SJCRH30 (cell line): Measurements from ENCODE around the gene MAZ. TPM values are rescaled to one million over a fixed set of nuclear protein-coding genes. Genes with fewer than 3 reads are reported as not detected.
A peak's percentile ranks its signal among the peaks of the same experiment; 100 is the strongest.
"Not testable (repeated sequence)": the region's sequence is repeated elsewhere in the genome, so short reads cannot be mapped to it uniquely, and the experiment has no call there.

Source experiments
- DNase-seq, 2 experiments: peaks; one replicate each; pipeline ENCODE4 v3.0.0-alpha.2; 2015 to 2020
- H3K27ac ChIP-seq: fragments of 250-450 bp; sonication (Bioruptor Pico); 2 replicates; pipeline ENCODE4 v1.5.1; 2020; ENCODE audit warnings: mild to moderate bottlenecking, moderate library complexity
- H3K27me3 ChIP-seq: fragments of 250-450 bp; sonication (Bioruptor Pico); 2 replicates; pipeline ENCODE4 v1.5.1; 2020; ENCODE audit warnings: mild to moderate bottlenecking, moderate library complexity
- H3K36me3 ChIP-seq: fragments of 250-450 bp; sonication (Bioruptor Pico); 2 replicates; pipeline ENCODE4 v1.5.1; 2020; ENCODE audit warnings: mild to moderate bottlenecking, moderate library complexity
- H3K4me1 ChIP-seq: fragments of 250-450 bp; sonication (Bioruptor Pico); 2 replicates; pipeline ENCODE4 v1.5.1; 2020; ENCODE audit warnings: mild to moderate bottlenecking, moderate library complexity
- H3K4me3 ChIP-seq: fragments of 250-450 bp; sonication (Bioruptor Pico); 2 replicates; pipeline ENCODE4 v1.5.1; 2020; ENCODE audit warnings: mild to moderate bottlenecking, moderate library complexity
- H3K9me3 ChIP-seq: fragments of 250-450 bp; sonication (Bioruptor Pico); replicated peaks from 2 replicates; pipeline ENCODE4 v1.5.1; 2020; ENCODE audit warnings: mild to moderate bottlenecking, moderate library complexity
- total RNA-seq: library from RNA; depleted of rRNA; stranded (reverse); fragments of >200 nt; shearing (Covaris generic); gene quantifications from 2 replicates; pipeline ENCODE4 v1.2.3, GENCODE V29; 2014; rRNA removed

The MAZ gene
- 186 and 221 TPM in 2 replicates for total RNA-seq

DNA sequence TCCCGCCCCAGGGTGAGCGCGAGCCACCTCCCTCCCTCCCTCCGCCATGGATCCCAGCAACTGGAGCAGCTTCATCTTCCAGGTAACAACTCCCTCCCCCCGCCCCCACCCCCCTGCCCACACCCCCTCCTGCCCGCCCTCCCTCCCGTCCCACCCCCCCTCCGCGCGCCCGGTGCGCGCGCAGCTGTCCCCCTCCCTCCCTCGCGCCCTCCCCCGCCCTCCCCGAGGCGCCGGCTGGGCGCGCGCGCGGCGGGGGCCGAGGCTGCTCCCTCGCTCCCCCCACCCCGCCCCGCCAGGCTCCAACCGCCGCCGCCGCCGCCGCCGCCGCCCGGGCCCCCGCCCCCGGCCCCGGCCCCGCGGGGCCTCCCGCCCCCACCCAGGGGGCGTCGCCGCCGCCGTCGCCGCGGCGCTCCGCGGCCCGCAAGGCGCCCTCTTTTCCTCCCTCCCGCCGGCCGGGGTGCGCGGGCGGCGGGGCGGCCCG is at the start of gene MAZ:
Gene MAZ (plus strand): TSS at position 431 of the 481 bp plus-strand sequence. CDS start 173 bp downstream, outside the sequence.
- no peaks in the 10 kb centered on the region for H3K27me3 ChIP-seq
- H3K27ac ChIP-seq, result peak within 1 kb of the TSS; percentile 67
- peaks cover 51% of the 10 kb centered on the region for H3K36me3 ChIP-seq
- peak within 1 kb of the TSS; percentile 63 for H3K4me3 ChIP-seq
- H3K4me1 ChIP-seq, result peaks cover 26% of the 10 kb centered on the region; the same call in 1 of the 2 replicates
- DNase-seq, result no peak
- no peaks in the 10 kb centered on the region for H3K9me3 ChIP-seq

DNA sequence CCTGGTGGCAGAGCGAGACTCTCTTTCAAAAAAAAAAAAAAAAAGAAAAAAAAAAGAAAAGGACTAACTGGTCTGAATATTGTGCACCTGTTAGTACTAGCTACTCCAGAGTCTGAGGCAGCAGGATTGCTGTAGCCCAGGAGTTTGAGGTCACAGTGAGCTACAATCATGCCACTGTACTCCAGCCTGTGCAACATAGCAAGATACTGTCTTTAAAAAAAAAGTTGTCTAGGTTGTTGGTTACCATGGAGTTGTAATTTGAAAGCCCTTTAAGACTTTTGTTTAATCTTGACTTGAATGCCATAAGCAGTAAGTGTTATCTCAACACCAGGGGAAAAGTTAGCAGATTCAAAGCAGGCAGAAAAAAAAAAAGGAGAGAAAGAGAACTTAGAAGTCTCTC is 49.7 kb upstream of the MAZ start:
- Histone ChIP-seq H3K27me3 (no peaks in the 10 kb centered on the region), H3K4me1 (no peaks in the 10 kb centered on the region), H3K4me3 (no peak overlapping the region), H3K27ac (no peak overlapping the region), H3K36me3 (no peaks in the 10 kb centered on the region), H3K9me3 (no peaks in the 10 kb centered on the region)
- DNase-seq, result no peak

DNA sequence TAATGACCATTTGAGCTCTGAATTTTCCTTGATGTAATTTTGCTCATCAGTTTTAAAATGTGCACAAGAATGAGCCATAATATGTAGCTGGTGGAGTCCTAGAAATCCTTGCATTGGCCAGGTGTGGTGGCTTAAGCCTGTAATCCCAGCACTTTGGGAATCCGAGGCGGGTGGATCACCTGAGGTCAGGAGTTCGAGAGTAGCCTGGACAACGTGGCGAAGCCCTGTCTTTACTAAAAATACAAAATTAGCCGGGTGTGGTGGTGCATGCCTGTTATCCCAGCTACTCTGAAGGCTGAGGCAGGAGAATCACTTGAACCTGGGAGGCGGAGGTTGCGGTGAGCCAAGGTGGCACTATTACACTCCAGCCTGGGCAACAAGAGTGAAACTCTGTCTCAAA is 49.2 kb upstream of the MAZ start:
- not testable (repeated sequence) for H3K4me1 ChIP-seq, H3K4me3 ChIP-seq, DNase-seq

DNA sequence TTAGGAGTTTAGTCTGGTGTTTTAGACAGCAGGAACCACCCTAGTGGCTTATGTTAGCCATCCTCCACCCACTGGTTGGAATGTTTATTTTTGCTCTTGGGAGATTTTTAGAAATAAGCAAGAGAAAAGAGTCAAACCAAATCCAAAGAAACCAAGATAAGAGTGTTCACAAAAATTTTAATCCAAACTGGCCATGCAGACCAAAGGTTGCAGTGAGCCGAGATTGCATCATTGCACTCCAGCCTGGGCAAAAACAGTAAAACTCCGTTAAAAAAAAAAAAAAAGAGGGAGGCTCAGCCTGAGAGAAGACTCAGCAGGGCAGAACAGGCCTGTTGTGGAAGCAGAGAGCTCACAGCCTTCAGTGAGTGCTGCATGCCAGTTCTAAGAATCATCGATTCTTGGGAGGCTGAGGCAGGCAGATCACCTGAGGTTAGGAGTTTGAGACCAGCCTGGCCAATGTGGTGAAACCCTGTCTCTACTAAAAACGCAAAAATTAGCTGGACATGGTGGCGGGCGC is 48.3 kb upstream of the MAZ start:
- no peaks in the 10 kb centered on the region for H3K27me3 ChIP-seq
- no peak overlapping the region for H3K4me3 ChIP-seq
- H3K4me1 ChIP-seq, result no peaks in the 10 kb centered on the region
- no peak for DNase-seq
- H3K9me3 ChIP-seq, result no peaks in the 10 kb centered on the region
- H3K27ac ChIP-seq, result no peak overlapping the region
- H3K36me3 ChIP-seq, result no peaks in the 10 kb centered on the region

More for the DNA sequence above, 49.2 kb upstream of the MAZ start:
- not testable (repeated sequence) for H3K27ac ChIP-seq, H3K9me3 ChIP-seq, H3K36me3 ChIP-seq, H3K27me3 ChIP-seq

DNA sequence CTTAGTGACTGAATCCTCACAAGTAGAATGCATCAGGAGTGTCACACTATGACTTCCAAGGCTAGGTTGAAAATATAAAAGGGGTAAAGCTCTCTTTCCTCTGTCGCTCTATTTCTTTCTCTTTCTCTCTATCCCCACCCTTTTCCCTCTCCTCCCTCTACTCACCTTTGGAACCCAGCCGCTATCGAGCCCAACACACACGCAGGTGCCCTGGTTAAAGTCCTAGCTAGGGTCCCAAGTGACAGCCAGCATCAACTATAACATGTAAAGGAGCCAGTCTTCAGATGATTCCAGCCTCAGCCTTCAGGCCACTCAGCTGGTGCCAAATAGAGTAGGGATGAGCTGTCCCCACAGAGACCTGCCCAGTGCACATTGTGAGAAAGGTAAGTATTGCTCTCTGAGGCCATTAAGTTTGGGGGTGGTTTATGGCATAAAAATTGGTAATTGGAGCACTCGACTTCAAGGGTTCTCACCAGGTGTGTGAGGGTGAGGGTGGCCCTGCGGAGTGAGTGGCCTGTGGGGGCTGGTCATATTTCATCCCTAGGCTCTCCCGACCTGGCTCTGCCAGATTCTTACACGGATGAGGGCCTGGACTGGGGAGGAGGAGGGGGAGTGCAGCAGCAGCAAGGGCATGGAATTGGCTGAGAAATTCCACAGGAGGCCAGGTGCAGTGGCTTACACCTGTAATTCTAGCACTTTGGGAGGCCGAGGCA is 45.6 kb upstream of the MAZ start:
- Histone ChIP-seq H3K27ac (no peak overlapping the region), H3K27me3 (no peaks in the 10 kb centered on the region), H3K4me3 (no peak overlapping the region), H3K36me3 (no peaks in the 10 kb centered on the region), H3K9me3 (no peaks in the 10 kb centered on the region), H3K4me1 (no peaks in the 10 kb centered on the region)
- DNase-seq, result no peak

DNA sequence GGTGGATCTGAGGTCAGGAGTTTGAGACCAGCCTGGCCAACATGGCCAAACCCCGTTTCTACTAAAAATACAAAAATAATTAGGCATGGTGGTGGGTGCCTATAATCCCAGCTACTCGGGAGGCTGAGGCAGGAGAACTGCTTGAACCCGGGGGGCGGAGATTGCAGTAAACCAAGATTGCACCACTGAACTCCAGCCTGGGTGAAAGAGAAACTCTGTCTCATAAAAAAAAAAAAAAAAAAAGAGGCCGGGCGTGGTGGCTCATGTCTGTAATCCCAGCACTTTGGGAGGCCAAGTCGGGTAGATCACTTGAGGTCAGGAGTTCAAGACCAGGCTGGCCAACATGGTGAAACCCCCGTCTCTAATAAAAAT is 45.1 kb upstream of the MAZ start:
- not testable (repeated sequence) for H3K9me3 ChIP-seq, H3K27me3 ChIP-seq, DNase-seq, H3K36me3 ChIP-seq, H3K4me3 ChIP-seq, H3K27ac ChIP-seq, H3K4me1 ChIP-seq

DNA sequence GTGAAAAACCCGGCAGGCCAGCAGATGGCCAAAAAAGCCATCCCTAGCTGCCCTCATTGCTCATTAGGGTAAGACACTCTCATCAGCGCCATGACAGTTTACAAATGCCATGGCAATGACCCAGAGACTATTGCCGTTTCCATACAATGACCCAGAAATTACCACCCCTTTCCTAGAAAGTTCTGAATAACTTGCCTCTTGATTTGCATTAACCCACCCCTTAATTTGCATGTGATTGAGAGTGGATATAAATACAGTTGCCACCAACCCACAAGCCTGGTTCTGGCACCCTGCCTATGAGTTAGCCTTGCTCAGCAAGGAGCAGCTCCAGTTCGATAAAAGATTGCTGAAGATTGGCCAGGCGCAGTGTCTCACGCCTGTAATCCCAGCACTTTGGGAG is 44.4 kb upstream of the MAZ start:
- Histone ChIP-seq H3K27ac (no peak overlapping the region), H3K36me3 (no peaks in the 10 kb centered on the region)

DNA sequence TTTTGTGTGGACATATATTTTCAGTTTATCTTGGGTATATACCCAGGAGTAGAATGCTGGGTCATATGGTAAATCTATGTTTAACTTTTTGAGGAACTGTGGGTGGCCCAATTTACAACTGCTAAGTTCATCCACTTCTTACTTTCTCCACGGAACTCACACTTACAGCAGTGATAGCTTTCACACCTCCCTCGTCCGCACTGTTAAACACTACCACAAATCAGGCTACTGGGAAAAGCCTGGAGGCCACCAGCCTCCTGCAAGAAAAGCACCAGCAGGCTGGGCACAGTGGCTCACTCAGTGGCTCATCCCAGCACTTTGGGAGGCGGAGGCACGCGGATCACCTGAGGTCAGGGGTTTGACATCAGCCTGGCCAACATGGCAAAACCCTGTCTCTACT is 43.0 kb upstream of the MAZ start:
- no peak for DNase-seq
- Histone ChIP-seq H3K9me3 (no peaks in the 10 kb centered on the region), H3K4me3 (no peak overlapping the region), H3K36me3 (no peaks in the 10 kb centered on the region), H3K4me1 (no peaks in the 10 kb centered on the region), H3K27me3 (no peaks in the 10 kb centered on the region), H3K27ac (no peak overlapping the region)

More for the DNA sequence above, 44.4 kb upstream of the MAZ start:
- Histone ChIP-seq H3K27me3 (no peaks in the 10 kb centered on the region), H3K9me3 (no peaks in the 10 kb centered on the region), H3K4me3 (no peak overlapping the region), H3K4me1 (no peaks in the 10 kb centered on the region)
- DNase-seq, result no peak

DNA sequence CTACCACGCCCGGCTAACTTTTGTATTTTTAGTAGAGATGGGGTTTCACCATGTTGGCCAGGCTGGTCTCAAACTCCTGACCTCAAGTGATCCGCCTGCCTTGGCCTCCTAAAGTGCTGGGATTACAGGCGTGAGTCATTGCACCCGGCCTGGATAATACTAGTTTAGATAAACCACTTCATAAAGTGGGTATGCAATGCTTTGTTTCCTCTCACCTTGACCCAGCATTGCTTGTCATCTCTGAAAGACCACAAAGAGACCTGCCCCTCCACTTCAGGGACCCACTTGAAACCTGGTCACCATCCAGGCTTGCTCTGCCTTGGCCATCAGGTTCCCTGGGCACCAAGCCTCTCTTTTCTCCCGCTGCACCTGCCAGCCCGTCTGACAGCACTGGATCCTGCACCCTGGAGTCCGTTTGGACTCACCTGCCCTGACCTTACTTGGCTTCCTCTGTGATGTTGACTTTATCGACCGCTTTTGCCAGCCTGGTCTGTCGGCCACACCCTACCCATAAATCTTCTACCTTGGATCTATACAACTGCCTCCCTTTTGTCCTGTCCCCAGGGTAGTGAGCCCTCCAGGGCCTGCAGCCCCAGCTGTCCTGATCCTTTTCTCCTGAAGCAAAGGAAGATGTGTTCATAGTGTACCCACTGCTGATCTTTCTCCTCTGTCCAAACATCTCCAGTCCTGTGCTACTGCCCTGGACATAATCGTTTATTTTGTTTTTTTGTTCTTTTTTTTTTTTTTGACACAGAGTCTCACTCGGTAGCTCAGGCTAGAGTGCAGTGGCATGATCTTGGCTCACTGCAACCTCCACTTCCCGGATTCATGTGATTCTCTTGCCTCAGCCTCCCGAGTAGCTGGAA is 40.9 kb upstream of the MAZ start:
- H3K9me3 ChIP-seq, result no peaks in the 10 kb centered on the region
- no peaks in the 10 kb centered on the region for H3K27me3 ChIP-seq
- no peaks in the 10 kb centered on the region for H3K4me1 ChIP-seq
- no peak overlapping the region for H3K4me3 ChIP-seq
- DNase-seq, result no peak
- H3K27ac ChIP-seq, result no peak overlapping the region
- H3K36me3 ChIP-seq, result no peaks in the 10 kb centered on the region

DNA sequence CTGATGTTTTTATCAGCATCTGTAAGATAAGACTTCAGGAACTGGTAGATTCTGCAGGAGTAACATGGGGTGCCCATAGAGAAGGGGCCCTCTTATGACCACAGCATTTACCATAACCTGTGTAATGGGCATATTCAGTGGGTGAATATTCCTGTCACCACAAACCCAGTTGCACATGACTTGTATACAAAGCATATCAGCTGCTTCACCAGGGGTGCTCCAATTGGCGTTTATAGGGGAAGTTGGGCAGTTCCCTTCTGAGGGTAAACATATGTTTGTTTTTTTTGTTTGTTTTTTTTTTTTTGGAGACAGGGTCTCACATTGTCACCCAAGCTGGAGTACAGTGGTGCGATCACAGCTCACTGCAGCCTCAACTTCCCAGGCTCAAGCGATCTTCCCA is 39.8 kb upstream of the MAZ start:
- DNase-seq, result no peak
- H3K27me3 ChIP-seq, result no peaks in the 10 kb centered on the region
- H3K27ac ChIP-seq, result no peak overlapping the region
- no peaks in the 10 kb centered on the region for H3K36me3 ChIP-seq
- H3K9me3 ChIP-seq, result no peaks in the 10 kb centered on the region
- H3K4me3 ChIP-seq, result no peak overlapping the region
- H3K4me1 ChIP-seq, result no peaks in the 10 kb centered on the region

DNA sequence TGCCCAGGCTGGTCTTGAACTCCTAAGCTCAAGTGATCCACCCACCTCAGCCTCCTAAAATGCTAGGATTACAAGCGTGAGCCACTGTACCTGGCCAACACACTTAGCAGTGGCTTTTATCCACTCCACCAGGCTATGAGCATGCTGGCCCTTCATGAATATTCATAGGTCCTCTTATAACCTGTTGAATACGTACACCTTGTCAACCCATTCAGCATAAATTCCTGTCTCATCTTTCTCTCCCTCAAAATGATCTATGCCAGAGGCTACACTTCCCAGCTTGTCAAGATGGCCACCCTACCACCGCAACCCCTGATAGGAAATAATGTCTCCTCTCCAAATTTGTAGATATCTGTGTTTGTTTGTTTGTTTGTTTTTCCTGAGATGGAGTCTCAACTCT is 39.3 kb upstream of the MAZ start:
- Histone ChIP-seq H3K36me3 (no peaks in the 10 kb centered on the region), H3K9me3 (no peaks in the 10 kb centered on the region), H3K27me3 (no peaks in the 10 kb centered on the region), H3K4me1 (no peaks in the 10 kb centered on the region), H3K4me3 (no peak overlapping the region), H3K27ac (no peak overlapping the region)
- no peak for DNase-seq

DNA sequence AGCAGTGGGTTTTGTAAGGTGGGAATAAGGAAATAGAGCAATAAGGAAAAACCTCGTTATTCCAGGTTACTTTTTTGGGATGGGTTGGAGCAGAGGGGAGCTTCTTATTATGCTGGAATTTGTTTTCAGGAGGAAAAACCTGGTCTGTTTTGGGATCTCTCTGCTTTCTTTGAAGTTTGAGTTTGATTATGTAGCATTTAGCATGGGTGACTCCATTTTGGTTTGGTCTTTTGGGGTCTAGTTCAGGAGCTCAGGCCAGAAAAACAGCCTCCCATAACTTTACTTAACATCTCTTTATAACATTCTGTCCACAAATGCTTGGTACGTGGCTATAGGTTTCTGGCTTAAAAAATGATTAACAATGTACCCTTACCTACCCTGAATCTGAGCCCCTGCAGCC is 36.8 kb upstream of the MAZ start:
- Histone ChIP-seq H3K27ac (no peak overlapping the region), H3K36me3 (no peaks in the 10 kb centered on the region), H3K4me1 (no peaks in the 10 kb centered on the region)

DNA sequence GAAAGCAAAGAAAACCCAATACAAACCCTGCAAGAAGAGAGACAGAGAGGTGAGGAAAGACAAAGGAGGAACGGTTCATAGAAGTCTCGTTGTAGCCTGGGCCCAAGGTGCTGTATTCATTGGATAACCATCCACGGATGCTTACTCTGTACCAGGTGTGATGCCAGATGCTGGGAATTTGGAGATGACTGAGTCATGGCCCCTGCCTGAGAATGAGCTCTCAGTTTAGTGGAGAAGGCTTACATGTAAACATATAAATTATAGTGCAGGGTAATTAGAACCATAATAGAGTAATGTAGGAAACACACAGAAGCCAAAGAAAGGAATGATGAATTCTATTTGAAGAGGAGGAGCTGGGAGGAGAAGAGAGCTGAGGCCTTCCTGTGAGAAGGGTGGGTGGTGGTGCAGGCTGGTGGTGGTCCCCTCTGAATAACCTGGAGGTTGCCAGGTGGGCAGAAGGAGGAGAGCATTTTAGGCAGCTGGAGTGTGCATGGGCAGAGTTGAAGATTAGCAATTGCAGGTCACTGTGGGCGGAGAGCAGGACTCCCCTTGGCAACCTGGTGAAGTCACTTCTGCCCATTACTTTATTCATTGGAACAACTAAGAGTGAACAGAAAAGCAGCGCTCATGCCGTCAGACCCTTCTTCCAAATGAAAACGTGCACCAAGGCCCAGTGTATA is 35.9 kb upstream of the MAZ start:
- H3K4me1 ChIP-seq, result no peaks in the 10 kb centered on the region
- no peak for DNase-seq

More for the DNA sequence above, 36.8 kb upstream of the MAZ start:
- H3K27me3 ChIP-seq, result no peaks in the 10 kb centered on the region
- H3K9me3 ChIP-seq, result no peaks in the 10 kb centered on the region
- H3K4me3 ChIP-seq, result no peak overlapping the region
- no peak for DNase-seq

DNA sequence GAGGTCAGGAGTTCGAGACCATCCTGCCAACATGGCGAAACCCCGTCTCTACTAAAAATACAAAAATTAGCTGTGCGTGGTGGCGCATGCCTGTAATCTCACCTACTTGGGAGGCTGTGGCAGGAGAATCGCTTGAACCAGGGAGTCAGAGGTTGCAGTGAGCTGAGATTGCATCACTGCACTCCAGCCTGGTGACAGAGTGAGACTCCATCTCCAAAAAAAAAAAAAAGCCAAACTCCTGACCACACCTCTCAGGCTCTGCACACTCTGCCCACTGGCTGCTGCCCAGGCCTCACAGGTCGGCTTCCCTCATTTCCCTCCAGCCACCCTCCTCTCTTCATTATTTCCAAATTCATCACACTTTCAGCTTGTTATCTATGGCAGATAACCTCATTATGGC is 34.0 kb upstream of the MAZ start:
- H3K27me3 ChIP-seq, DNase-seq, H3K4me1 ChIP-seq, H3K36me3 ChIP-seq, H3K27ac ChIP-seq, H3K9me3 ChIP-seq, H3K4me3 ChIP-seq: not testable (repeated sequence)

More for the DNA sequence above, 35.9 kb upstream of the MAZ start:
- H3K27me3 ChIP-seq, result no peaks in the 10 kb centered on the region
- no peaks in the 10 kb centered on the region for H3K36me3 ChIP-seq
- no peak overlapping the region for H3K27ac ChIP-seq
- H3K9me3 ChIP-seq, result no peaks in the 10 kb centered on the region
- H3K4me3 ChIP-seq, result no peak overlapping the region

DNA sequence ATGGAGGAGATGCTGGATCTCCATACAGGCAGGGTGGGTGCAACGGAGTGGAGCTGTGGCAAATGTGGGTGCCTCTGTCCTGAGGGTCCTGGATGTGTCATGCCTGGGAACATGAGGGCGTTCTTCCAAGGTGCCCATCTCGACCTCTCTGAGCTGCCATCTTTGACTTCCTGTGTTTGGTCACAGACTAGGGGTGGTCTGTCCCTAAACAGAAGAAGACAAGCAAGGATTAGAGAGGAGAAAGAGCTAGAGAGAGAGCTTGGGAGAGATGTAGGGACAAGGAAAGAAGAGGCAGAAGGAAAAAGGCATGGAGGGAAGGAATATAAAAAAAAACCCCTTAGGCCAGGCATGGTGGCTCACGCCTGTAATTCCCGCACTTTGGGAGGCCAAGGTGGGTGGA is 31.6 kb upstream of the MAZ start:
- Histone ChIP-seq H3K27ac (no peak overlapping the region), H3K36me3 (no peaks in the 10 kb centered on the region), H3K27me3 (no peaks in the 10 kb centered on the region), H3K4me1 (peaks cover 7% of the 10 kb centered on the region; the same call in 1 of the 2 replicates), H3K9me3 (no peaks in the 10 kb centered on the region), H3K4me3 (no peak overlapping the region)
- DNase-seq, result no peak
